Neuronal stem cell (in vitro differentiated cells): ENCODE results near the gene ACOXL.

Experiments
- DNase-seq: peaks from one replicate; pipeline ENCODE4 v3.0.0-alpha.2; 2013; ENCODE audit warnings: low spot score
- H2AFZ ChIP-seq: one replicate; pipeline ENCODE4 v1.6.1; 2013; ENCODE audit warnings: mild to moderate bottlenecking, low read length, inconsistent platforms
- H2AK5ac ChIP-seq: 2 replicates; pipeline ENCODE4 v1.6.1; 2013; ENCODE audit warnings: low read depth, mild to moderate bottlenecking, inconsistent platforms, low read length, moderate library complexity, mixed read lengths
- H2BK120ac ChIP-seq: 2 replicates; pipeline ENCODE4 v1.6.1; 2013; ENCODE audit warnings: low read depth, mild to moderate bottlenecking, inconsistent platforms, low read length, moderate library complexity, mixed read lengths
- H2BK12ac ChIP-seq: one replicate; pipeline ENCODE4 v1.6.1; 2013; ENCODE audit warnings: low read length, inconsistent platforms
- H2BK15ac ChIP-seq: 2 replicates; pipeline ENCODE4 v1.6.1; 2013; ENCODE audit warnings: mild to moderate bottlenecking, low read length, inconsistent platforms, mixed read lengths
- H2BK5ac ChIP-seq: one replicate; pipeline ENCODE4 v1.6.1; 2013; ENCODE audit warnings: inconsistent platforms, mild to moderate bottlenecking, low read length, moderate library complexity
- H3K14ac ChIP-seq: one replicate; pipeline ENCODE4 v1.6.1; 2013; ENCODE audit warnings: low read length, inconsistent platforms
- H3K18ac ChIP-seq: 2 replicates; pipeline ENCODE4 v1.6.1; 2013; ENCODE audit warnings: low read length, inconsistent platforms
- H3K23ac ChIP-seq: 2 replicates; pipeline ENCODE4 v1.6.1; 2013; ENCODE audit warnings: low read depth, mild to moderate bottlenecking, mixed read lengths, low read length, inconsistent platforms; ENCODE audit not compliant: poor library complexity
- H3K27ac ChIP-seq: replicated peaks from 3 replicates; pipeline ENCODE4 v1.5.1; 2013; ENCODE audit warnings: low read length, inconsistent platforms
- H3K27me3 ChIP-seq, 3 experiments: 2 replicates each; pipeline ENCODE4 v1.6.1; 2013; ENCODE audit warnings: low read length in 3 of 3, mild to moderate bottlenecking in 2 of 3, inconsistent platforms in 1 of 3, low read depth in 1 of 3, mixed read lengths in 1 of 3, moderate library complexity in 1 of 3; ENCODE audit not compliant: control insufficient read depth in 3 of 3, insufficient read depth in 3 of 3
- H3K36me3 ChIP-seq, 2 donors: replicated peaks in 1 of 2; 2 replicates each; pipeline ENCODE4 v1.6.1; 2013; ENCODE audit warnings: low read length in 2 of 2; ENCODE audit not compliant: control insufficient read depth in 2 of 2, insufficient read depth in 2 of 2
- H3K4ac ChIP-seq: 2 replicates; pipeline ENCODE4 v1.6.1; 2013; ENCODE audit warnings: inconsistent platforms, mild to moderate bottlenecking, low read length, moderate library complexity
- H3K4me1 ChIP-seq, 2 donors: 1 replicate in 1 of 2; 2 replicates in 1 of 2; pipeline ENCODE4 v1.6.1; 2013; ENCODE audit warnings: low read length in 2 of 2, low read depth in 1 of 2; ENCODE audit not compliant: control insufficient read depth in 2 of 2, insufficient read depth in 1 of 2
- H3K4me2 ChIP-seq: one replicate; pipeline ENCODE4 v1.6.1; 2013; ENCODE audit warnings: mild to moderate bottlenecking, low read length, inconsistent platforms; ENCODE audit not compliant: insufficient read depth, poor library complexity, severe bottlenecking
- H3K4me3 ChIP-seq, 2 donors: 2 replicates each; pipeline ENCODE4 v1.5.1; 2013; ENCODE audit warnings: low read length in 2 of 2, mild to moderate bottlenecking in 2 of 2, inconsistent platforms in 1 of 2, moderate library complexity in 1 of 2
- H3K79me1 ChIP-seq: one replicate; pipeline ENCODE4 v1.6.1; 2013; ENCODE audit warnings: low read depth, mild to moderate bottlenecking, inconsistent platforms, low read length, moderate library complexity
- H3K9ac ChIP-seq: one replicate; pipeline ENCODE4 v1.6.1; 2013; ENCODE audit warnings: mild to moderate bottlenecking, low read depth, low read length, inconsistent platforms; ENCODE audit not compliant: poor library complexity
- H3K9me3 ChIP-seq, 2 donors: replicated peaks in 1 of 2; 2 replicates each; pipeline versions ENCODE3 to v1.6.1; 2013; ENCODE audit warnings: low read length in 2 of 2, mild to moderate bottlenecking in 2 of 2, inconsistent platforms in 1 of 2, low read depth in 1 of 2, mixed read lengths in 1 of 2, moderate library complexity in 1 of 2; ENCODE audit not compliant: control insufficient read depth in 2 of 2, insufficient read depth in 1 of 2
- H4K8ac ChIP-seq: one replicate; pipeline ENCODE4 v1.6.1; 2013; ENCODE audit warnings: low read depth, mild to moderate bottlenecking, inconsistent platforms, low read length, moderate library complexity
- H4K91ac ChIP-seq: one replicate; pipeline ENCODE4 v1.6.1; 2013; ENCODE audit warnings: low read length, low read depth, mild to moderate bottlenecking, inconsistent platforms; ENCODE audit not compliant: poor library complexity
- WGBS, 2 donors: extraction: QIAGEN DNeasy Blood & Tissue Kit; methylation state at CpG; one replicate each; pipeline ENCODE4 v1.1.7; 2013; ENCODE audit warnings: missing lambda C conversion rate in 2 of 2, mixed read lengths in 1 of 2; ENCODE audit not compliant: insufficient read length in 2 of 2, insufficient replicate concordance in 1 of 2; ENCODE audit errors: extremely low coverage in 2 of 2; 5-methylcytosine and 5-hydroxymethylcytosine counted together

ACOXL gene

DNA sequence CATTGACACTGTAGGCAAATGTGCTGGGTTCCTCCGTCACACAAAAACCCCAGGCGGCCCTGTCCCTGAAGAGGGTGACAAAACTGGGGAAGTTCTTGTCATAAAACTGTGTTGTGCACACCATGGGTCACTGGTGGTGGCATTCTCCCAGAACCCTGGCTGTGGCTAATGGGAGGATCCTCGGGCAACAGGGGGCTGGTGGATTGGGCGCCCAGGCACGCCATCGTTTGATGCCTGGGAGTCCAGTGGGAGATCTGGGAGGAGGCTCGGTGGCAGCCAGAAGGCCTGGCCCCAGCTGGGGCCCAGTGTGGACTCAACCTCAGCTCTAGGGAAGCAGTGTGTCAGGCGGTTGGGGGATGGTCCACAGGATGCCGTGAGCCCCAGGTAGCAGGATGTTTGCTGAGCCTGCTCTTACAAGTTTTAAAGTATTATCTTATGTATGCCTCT, 140.7 kb downstream of the ACOXL start:
- H2BK5ac ChIP-seq: no peak overlapping the region
- peak overlapping the region; percentile 54 for H2AK5ac ChIP-seq
- WGBS, 2 donors: no CpG with 5 or more reads among the region's 9 CpGs
- no peak overlapping the region for H3K23ac ChIP-seq
- H3K4me1 ChIP-seq: peaks cover 16 to 33% of the 10 kb centered on the region in 2 donors
- no peak overlapping the region for H3K4me3 ChIP-seq
- H2BK15ac ChIP-seq: peak overlapping the region; percentile 50
- H4K8ac ChIP-seq: no peak overlapping the region
- H3K9ac ChIP-seq: no peak overlapping the region
- H3K36me3 ChIP-seq: no peaks in the 10 kb centered on the region
- no peak overlapping the region for H3K27ac ChIP-seq
- peak overlapping the region; percentile 11 for H3K14ac ChIP-seq
- no peaks in the 10 kb centered on the region for H3K9me3 ChIP-seq
- peak overlapping the region; percentile 68 for H2BK12ac ChIP-seq
- peak overlapping the region; percentile 74 for H3K18ac ChIP-seq
- no peak overlapping the region for H2BK120ac ChIP-seq
- H4K91ac ChIP-seq: peak overlapping the region; percentile 32
- H3K4me2 ChIP-seq: no peak overlapping the region
- H3K79me1 ChIP-seq: no peaks in the 10 kb centered on the region
- H3K4ac ChIP-seq: no peak overlapping the region
- DNase-seq: no peak
- no peaks in the 10 kb centered on the region for H3K27me3 ChIP-seq
- no peak overlapping the region for H2AFZ ChIP-seq

DNA sequence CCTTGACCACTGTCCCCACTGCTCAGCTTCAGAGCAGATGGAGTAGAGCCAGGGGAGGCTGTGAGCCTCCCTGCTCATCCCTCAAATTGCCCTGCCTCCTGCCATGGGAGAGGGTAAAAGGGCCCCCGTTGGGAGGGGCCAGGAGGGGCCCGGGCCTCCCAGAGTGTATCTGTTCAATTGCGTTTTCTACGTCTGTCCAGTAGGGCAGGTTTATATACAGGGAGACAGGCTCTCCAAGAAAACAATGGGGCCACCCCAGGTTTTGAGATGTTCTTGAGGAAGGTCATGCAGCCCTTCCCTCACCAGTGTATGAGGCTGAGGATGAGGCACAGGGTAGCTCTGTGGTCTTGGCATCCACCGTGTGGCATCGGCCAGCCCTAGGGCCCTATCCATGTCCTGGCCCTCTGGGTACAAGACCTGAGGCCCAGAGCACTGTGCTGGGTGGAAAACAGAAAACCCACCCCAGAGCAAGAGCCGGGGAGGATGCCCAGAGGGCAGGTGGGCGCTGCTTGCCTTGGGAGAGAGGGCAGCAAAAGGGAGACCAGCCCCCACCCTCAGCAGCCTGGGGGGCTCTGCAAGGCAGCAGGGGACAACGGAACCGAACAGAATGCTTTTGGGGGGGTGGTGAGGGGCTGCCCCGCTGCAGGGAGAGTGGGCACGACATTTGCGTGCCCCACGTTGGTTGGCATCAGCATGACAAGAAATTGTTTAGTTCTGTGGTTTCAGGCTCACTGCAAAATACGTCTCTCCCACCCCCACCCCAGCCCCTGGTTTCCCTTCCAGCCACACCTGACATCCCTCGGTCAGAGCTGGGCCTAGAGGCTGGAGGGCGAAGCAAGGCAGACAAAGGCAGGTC, 141.5 kb downstream of the ACOXL start:
- no peaks in the 10 kb centered on the region for H3K79me1 ChIP-seq
- H3K4me1 ChIP-seq: peaks cover 16 to 31% of the 10 kb centered on the region in 2 donors
- peak overlapping the region; percentile 32 for H4K91ac ChIP-seq
- H3K4me2 ChIP-seq: no peak overlapping the region
- peak overlapping the region; percentile 25 for H3K14ac ChIP-seq
- no peaks in the 10 kb centered on the region for H3K9me3 ChIP-seq
- H2BK120ac ChIP-seq: peak overlapping the region; percentile 63
- H2BK15ac ChIP-seq: peak overlapping the region; percentile 50
- H3K36me3 ChIP-seq: no peaks in the 10 kb centered on the region
- peak overlapping the region; percentile 72 for H3K18ac ChIP-seq
- H3K27me3 ChIP-seq: no peaks in the 10 kb centered on the region
- peak overlapping the region; percentile 68 for H2BK12ac ChIP-seq
- H2AK5ac ChIP-seq: peak overlapping the region; percentile 81
- H2BK5ac ChIP-seq: no peak overlapping the region
- H3K23ac ChIP-seq: no peak overlapping the region
- DNase-seq: no peak
- no peak overlapping the region for H3K4me3 ChIP-seq
- no CpG with 5 or more reads among the region's 17 CpGs for WGBS, 2 donors
- peak overlapping the region; percentile 46 for H2AFZ ChIP-seq
- H4K8ac ChIP-seq: no peak overlapping the region
- no peak overlapping the region for H3K27ac ChIP-seq
- no peak overlapping the region for H3K9ac ChIP-seq
- H3K4ac ChIP-seq: no peak overlapping the region

DNA sequence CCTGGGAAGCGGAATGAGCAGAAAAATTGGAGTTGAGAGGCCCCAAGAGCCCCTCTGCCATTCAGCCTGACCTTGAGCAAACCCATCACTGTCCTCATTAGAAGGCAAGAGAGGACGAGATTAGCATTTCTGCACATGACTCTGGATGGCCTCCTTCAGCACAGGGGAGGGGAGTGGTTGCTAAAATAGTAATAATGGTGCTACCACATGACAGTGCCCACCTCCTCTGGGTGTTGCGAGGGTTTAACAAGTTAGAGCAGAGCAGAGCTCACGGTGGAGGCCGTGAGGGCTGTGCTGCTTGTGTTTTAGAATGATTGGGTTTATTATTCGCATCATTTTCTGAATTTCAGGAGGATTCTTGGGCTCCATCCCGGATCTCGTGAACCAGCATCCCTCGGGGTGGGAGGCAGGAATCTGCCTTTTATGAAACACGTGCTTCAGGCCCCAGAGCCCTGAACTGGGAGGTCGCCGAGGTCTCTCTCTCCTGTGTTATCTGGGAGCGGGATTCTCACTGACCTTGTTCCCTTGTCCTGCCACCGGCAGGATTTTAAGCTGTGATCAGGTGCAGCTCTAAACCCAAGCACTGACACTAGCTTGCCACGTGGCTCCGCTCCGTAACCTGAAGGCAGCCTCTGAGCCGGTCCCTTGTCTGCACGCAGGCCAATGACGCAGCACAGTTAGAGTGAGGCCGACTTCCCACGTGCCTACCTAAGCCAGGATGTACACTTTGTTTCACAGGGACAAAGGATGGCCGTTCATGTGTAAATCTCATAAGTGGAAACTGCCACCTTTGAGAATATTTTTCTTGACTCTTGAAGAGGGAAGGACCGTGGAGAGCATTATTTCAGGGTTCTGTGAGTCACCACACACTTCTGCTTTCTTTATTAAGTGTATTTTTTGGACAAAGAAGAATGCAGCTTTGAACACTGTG, 142.3 kb downstream of the ACOXL start:
- no peaks in the 10 kb centered on the region for H3K9me3 ChIP-seq
- H3K27ac ChIP-seq: no peak overlapping the region
- peak overlapping the region; percentile 81 for H2AK5ac ChIP-seq
- no peak overlapping the region for H3K4me2 ChIP-seq
- no peak for DNase-seq
- no peak overlapping the region for H2BK5ac ChIP-seq
- H3K27me3 ChIP-seq: no peaks in the 10 kb centered on the region
- H3K79me1 ChIP-seq: no peaks in the 10 kb centered on the region
- H2BK12ac ChIP-seq: peak overlapping the region; percentile 59
- WGBS, 2 donors: no CpG with 5 or more reads among the region's 24 CpGs
- H3K23ac ChIP-seq: no peak overlapping the region
- H2BK15ac ChIP-seq: peak overlapping the region; percentile 0
- no peaks in the 10 kb centered on the region for H3K36me3 ChIP-seq
- H4K91ac ChIP-seq: no peak overlapping the region
- H3K4me3 ChIP-seq: no peak overlapping the region
- no peak overlapping the region for H4K8ac ChIP-seq
- H3K4me1 ChIP-seq: peaks cover 16 to 22% of the 10 kb centered on the region in 2 donors
- H2BK120ac ChIP-seq: no peak overlapping the region
- no peak overlapping the region for H3K4ac ChIP-seq
- peak overlapping the region; percentile 84 for H3K18ac ChIP-seq
- H3K14ac ChIP-seq: no peak overlapping the region
- no peak overlapping the region for H3K9ac ChIP-seq
- H2AFZ ChIP-seq: peak overlapping the region; percentile 46

DNA sequence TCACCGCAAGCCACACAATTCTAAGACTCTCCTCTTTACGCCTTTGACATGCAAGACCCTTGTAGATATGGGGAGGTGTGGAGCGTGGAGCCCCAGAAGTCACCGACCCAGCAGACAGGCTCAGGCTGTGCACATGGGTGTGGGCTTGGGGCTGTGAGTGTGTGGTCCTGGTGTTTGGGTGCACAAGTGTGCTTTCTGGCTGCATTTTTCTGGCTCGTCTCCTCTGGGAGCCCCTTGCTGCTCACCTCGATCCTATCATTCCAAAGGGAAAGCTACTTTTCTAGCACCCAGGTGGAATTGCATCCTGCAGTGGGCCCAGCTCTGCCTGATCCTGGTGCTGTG, 143.0 kb downstream of the ACOXL start:
- Histone ChIP-seq H2AFZ (peak overlapping the region; percentile 39), H3K9me3 (no peaks in the 10 kb centered on the region), H2BK12ac (no peak overlapping the region), H3K4ac (no peak overlapping the region), H3K79me1 (no peaks in the 10 kb centered on the region), H3K23ac (no peak overlapping the region), H2BK15ac (no peak overlapping the region), H3K36me3 (no peaks in the 10 kb centered on the region), H2AK5ac (no peak overlapping the region), H3K4me1 (peaks cover 16 to 20% of the 10 kb centered on the region in 2 donors), H3K18ac (peak overlapping the region; percentile 49), H3K4me3 (no peak overlapping the region), H4K8ac (no peak overlapping the region), H2BK5ac (no peak overlapping the region), H3K27me3 (no peaks in the 10 kb centered on the region), H2BK120ac (no peak overlapping the region), H3K14ac (no peak overlapping the region), H3K9ac (no peak overlapping the region), H4K91ac (no peak overlapping the region), H3K4me2 (no peak overlapping the region), H3K27ac (no peak overlapping the region)
- DNase-seq: no peak
- no CpG with 5 or more reads among the region's 6 CpGs for WGBS, 2 donors
